HepG2 (cell line): Measurements from ENCODE around the gene THAP5. TPM values are rescaled to one million over a fixed set of nuclear protein-coding genes. Genes with fewer than 3 reads are reported as not detected.

Experiments used
- ARNTL ChIP-seq: sonication (generic); formaldehyde crosslinking; IDR thresholded peaks from 2 replicates; pipeline ENCODE4 v1.4.0; 2020; ENCODE audit warnings: mild to moderate bottlenecking, missing genetic modification reagents
- CBX5 ChIP-seq: sonication (generic); formaldehyde crosslinking; IDR thresholded peaks from 2 replicates; pipeline ENCODE4 v1.4.0; 2020; ENCODE audit warnings: missing genetic modification reagents, borderline replicate concordance
- E2F1 ChIP-seq: sonication (generic); formaldehyde crosslinking; IDR thresholded peaks from 2 replicates; pipeline ENCODE4 v1.5.0; 2020; ENCODE audit warnings: missing genetic modification reagents
- FUBP1 ChIP-seq: sonication (generic); formaldehyde crosslinking; IDR thresholded peaks from 2 replicates; pipeline ENCODE4 v1.5.1; 2020; ENCODE audit warnings: missing genetic modification reagents, mild to moderate bottlenecking, borderline replicate concordance
- GTF3A ChIP-seq: sonication (generic); formaldehyde crosslinking; conservative IDR thresholded peaks from 2 replicates; pipeline ENCODE4 v1.4.0; 2020; ENCODE audit warnings: mild to moderate bottlenecking, missing genetic modification reagents
- HBP1 ChIP-seq: IDR thresholded peaks from 2 replicates; pipeline ENCODE4 v1.6.1; 2016; ENCODE audit warnings: low read depth, control low read depth
- HHEX ChIP-seq: IDR thresholded peaks from 2 replicates; pipeline ENCODE4 v1.6.1; 2016; ENCODE audit warnings: control low read depth
- HOXA7 ChIP-seq: sonication (generic); formaldehyde crosslinking; IDR thresholded peaks from 2 replicates; pipeline ENCODE4 v1.8.1; 2022; ENCODE audit warnings: mild to moderate bottlenecking, missing genetic modification reagents, moderate library complexity
- NFE2 ChIP-seq: sonication (generic); formaldehyde crosslinking; IDR thresholded peaks from 2 replicates; pipeline ENCODE4 v1.4.0; 2020; ENCODE audit warnings: missing genetic modification reagents
- NFIB ChIP-seq: sonication (generic); formaldehyde crosslinking; IDR thresholded peaks from 2 replicates; pipeline ENCODE4 v1.9.0; 2021; ENCODE audit warnings: missing genetic modification reagents, mild to moderate bottlenecking, borderline replicate concordance
- NFRKB ChIP-seq: fragments of 450-650 bp; IDR thresholded peaks from 2 replicates; pipeline ENCODE4 v1.6.1; 2017
- RXRB ChIP-seq: IDR thresholded peaks from 2 replicates; pipeline ENCODE4 v1.6.1; 2016; ENCODE audit warnings: borderline replicate concordance, missing genetic modification reagents, missing compliant biosample characterization
- SIX1 ChIP-seq: sonication (generic); formaldehyde crosslinking; IDR thresholded peaks from 2 replicates; pipeline ENCODE4 v1.4.0; 2020; ENCODE audit warnings: missing genetic modification reagents, borderline replicate concordance
- SOX5 ChIP-seq: IDR thresholded peaks from 2 replicates; pipeline ENCODE4 v1.6.1; 2016; ENCODE audit warnings: borderline replicate concordance
- TAF15 ChIP-seq: fragments of 200-400 bp; formaldehyde crosslinking; IDR thresholded peaks from one replicate; pipeline ENCODE4 v1.6.1; 2018; ENCODE audit warnings: mild to moderate bottlenecking, low read depth, low read length; ENCODE audit not compliant: poor library complexity, severe bottlenecking
- ZBTB39 ChIP-seq: sonication (generic); formaldehyde crosslinking; IDR thresholded peaks from 2 replicates; pipeline ENCODE4 v1.5.0; 2020; ENCODE audit warnings: missing genetic modification reagents
- ZNF101 ChIP-seq: sonication (generic); formaldehyde crosslinking; IDR thresholded peaks from 2 replicates; pipeline ENCODE4 v1.4.0; 2020; ENCODE audit warnings: mild to moderate bottlenecking, low read depth, missing genetic modification reagents, borderline replicate concordance
- ZNF207 ChIP-seq: fragments of 450-650 bp; IDR thresholded peaks from 2 replicates; pipeline ENCODE4 v1.6.1; 2016; ENCODE audit warnings: antibody characterized with exemption, borderline replicate concordance
- ZNF350 ChIP-seq: sonication (generic); formaldehyde crosslinking; IDR thresholded peaks from 2 replicates; pipeline ENCODE4 v1.4.0; 2020; ENCODE audit warnings: mild to moderate bottlenecking, low read depth, missing genetic modification reagents, borderline replicate concordance
- ZNF567 ChIP-seq: sonication (generic); formaldehyde crosslinking; IDR thresholded peaks from 2 replicates; pipeline ENCODE4 v1.8.1; 2023; ENCODE audit warnings: mild to moderate bottlenecking, missing genetic modification reagents, borderline replicate concordance
- ZNF597 ChIP-seq: sonication (generic); formaldehyde crosslinking; IDR thresholded peaks from 2 replicates; pipeline ENCODE4 v1.5.0; 2020; ENCODE audit warnings: missing genetic modification reagents
- ZNF598 ChIP-seq: sonication (generic); formaldehyde crosslinking; IDR thresholded peaks from 2 replicates; pipeline ENCODE4 v1.5.1; 2020; ENCODE audit warnings: mild to moderate bottlenecking, missing genetic modification reagents, borderline replicate concordance
- polyA plus RNA-seq, 8 experiments: library from polyadenylated mRNA; depleted of rRNA in 3 of 8; stranded (reverse) in 7 of 8; unstranded in 1 of 8; fragments of >200 nt; fragmentation: Illumina TruSeq in 4 of 8; extraction: Trizol in 4 of 8; gene quantifications; 2 replicates each; pipeline versions ENCODE4 v1.2.1 to v1.2.3, GENCODE V29; 2011 to 2016; ENCODE audit warnings: low read depth in 4 of 8, missing spikeins in 1 of 8, mixed read lengths in 1 of 8; ENCODE audit not compliant: insufficient read depth in 1 of 8
- total RNA-seq, 5 experiments: library from RNA; depleted of rRNA; stranded (reverse); fragments of >200 nt; fragmentation: Illumina TruSeq; extraction: Trizol; gene quantifications; 2 replicates each; pipeline ENCODE4 v1.2.3, GENCODE V29; 2016; ENCODE audit warnings: low read depth in 1 of 5

Gene THAP5
- total and polyA plus RNA-seq, 2 of the 13 experiments (the other 11 are each of a cell fraction or from before 2014, with no cell fraction given): 3.6 to 11.8 TPM

GRCh38 chr7:108569381-108570145 lies at the start of gene THAP5, which contains the start of gene DNAJB9 (continued):
- TF ChIP-seq FUBP1 (CRISPR knock-in tag) (no peak), CBX5 (CRISPR knock-in tag) (peak; percentile 31), ZBTB39 (CRISPR knock-in tag) (no peak), ZNF101 (CRISPR knock-in tag) (peak; percentile 89; the same call in 1 of the 2 replicates), ZNF598 (CRISPR knock-in tag) (peak; percentile 87; the same call in 1 of the 2 replicates), NFIB (CRISPR knock-in tag) (no peak), GTF3A (CRISPR knock-in tag) (no peak; the same call in 1 of the 2 replicates), HOXA7 (CRISPR knock-in tag) (no peak), HHEX (CRISPR knock-in tag) (no peak), ZNF207 (no peak), HBP1 (peak; percentile 76; the same call in 1 of the 2 replicates), SIX1 (CRISPR knock-in tag) (no peak), ZNF567 (CRISPR knock-in tag) (peak; percentile 31; the same call in 1 of the 2 replicates), ARNTL (CRISPR knock-in tag) (peak; percentile 91), ZNF350 (peak; percentile 80; the same call in 1 of the 2 replicates), NFE2 (no peak), SOX5 (no peak; the same call in 1 of the 2 replicates), TAF15 (no peak), E2F1 (CRISPR knock-in tag) (peak; percentile 91), ZNF597 (CRISPR knock-in tag) (no peak), RXRB (peak; percentile 78), NFRKB (no peak)
